Skeletal muscle cell (primary cell): ENCODE measurements around the gene CSNK1G1.
"Not testable (repeated sequence)": the region's sequence is repeated elsewhere in the genome, so short reads cannot be mapped to it uniquely, and the experiment has no call there.

Experiments used
- DNase-seq: peaks from one replicate; pipeline ENCODE4 v3.0.0-alpha.2; 2010; ENCODE audit warnings: low read depth
- H3K4me3 ChIP-seq: 2 replicates; pipeline ENCODE4 v1.5.1; 2011; ENCODE audit warnings: low read depth, mild to moderate bottlenecking, control low read depth, low read length, moderate library complexity

CSNK1G1 gene

GRCh38 chr15:64249883-64250575 lies 105.9 kb downstream of the CSNK1G1 start:
- H3K4me3 ChIP-seq = no peak overlapping the region
- DNase-seq = no peak

DNA sequence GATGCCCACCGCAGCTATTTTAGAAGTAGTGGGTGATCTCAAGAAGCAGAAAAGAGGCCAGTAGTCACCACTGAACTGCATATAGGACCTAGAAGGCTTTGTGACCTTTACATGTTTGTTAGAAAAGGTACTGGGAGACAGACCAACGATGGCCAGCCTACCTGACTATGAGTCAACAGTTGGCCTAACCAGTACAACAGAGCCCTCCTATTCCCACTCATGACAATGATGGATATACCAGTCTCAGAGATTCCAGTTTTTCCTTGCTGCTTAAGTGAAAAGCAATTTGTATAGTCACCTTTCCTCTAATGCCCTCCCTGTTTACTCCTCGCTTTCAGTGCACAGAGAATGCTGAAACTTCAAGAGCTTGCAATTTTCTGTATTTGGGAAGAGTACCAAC lies 106.6 kb downstream of the CSNK1G1 start:
- no peak overlapping the region for H3K4me3 ChIP-seq
- DNase-seq = no peak

GRCh38 chr15:64247906-64248541 lies 107.9 kb downstream of the CSNK1G1 start:
- peak; percentile 60 for DNase-seq
- H3K4me3 ChIP-seq = no peak overlapping the region

DNA sequence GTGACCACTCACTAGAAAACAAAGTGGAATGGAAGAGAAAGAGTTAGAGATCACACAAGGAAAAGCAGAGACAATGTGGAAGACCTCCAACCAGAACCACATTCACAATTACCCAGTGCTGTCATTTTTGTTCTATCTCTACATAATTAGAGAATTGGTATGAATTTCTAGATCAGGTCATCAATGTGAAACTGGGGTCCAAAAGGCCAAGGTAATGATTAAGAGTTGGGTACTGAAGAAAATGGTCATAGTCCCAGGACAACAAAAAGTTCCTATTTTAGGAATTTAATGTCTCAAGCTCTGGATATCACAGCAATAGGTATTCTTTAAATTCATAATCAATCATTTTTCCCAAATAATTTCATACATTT lies 108.5 kb downstream of the CSNK1G1 start:
- no peak overlapping the region for H3K4me3 ChIP-seq

DNA sequence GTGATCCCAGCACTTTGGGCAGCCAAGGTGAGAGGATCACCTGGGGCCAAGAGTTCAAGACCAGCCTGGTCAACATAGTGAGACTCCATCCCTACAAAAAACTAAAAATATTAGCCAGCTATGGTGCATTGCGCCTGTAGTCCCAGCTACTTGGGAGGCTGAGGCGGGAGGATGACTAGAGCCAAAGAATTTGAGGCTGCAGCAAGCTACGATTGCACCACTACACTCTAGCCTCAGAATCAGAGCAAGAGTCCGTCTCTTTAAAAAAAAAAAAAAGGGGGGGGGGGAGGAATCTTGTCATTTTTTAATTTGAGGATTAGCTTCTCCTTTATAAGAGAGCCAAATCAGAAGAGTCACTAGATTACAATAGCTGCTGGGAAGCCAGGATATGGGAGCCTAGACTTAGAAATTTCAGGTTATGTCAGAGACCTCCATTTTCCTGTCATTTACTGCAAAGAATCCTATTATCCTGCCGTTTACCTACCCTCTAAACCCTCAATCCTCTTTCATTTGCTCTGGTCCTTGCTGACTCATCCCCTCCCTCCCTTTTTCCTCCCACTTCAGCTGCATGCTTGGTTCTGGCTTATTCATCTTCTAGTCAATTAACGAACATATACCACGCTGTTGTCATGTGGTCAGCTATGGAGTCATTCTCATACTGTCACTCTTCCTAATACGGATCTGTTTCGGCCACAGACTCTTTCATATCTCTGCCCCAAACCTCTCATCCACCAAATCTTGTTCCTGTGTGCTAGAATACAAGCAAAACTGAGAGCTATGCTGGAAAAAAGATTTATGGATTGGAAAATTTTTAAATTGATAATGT lies 109.4 kb downstream of the CSNK1G1 start:
- no peak overlapping the region for H3K4me3 ChIP-seq

More for the DNA sequence above, 108.5 kb downstream of the CSNK1G1 start:
- DNase-seq = no peak

GRCh38 chr15:64245405-64245804 lies 110.6 kb downstream of the CSNK1G1 start:
- DNase-seq = no peak
- no peak overlapping the region for H3K4me3 ChIP-seq

More for the DNA sequence above, 109.4 kb downstream of the CSNK1G1 start:
- DNase-seq = peak; percentile 72

GRCh38 chr15:64237677-64238076 lies 118.3 kb downstream of the CSNK1G1 start:
- H3K4me3 ChIP-seq = no peak overlapping the region
- DNase-seq = no peak

DNA sequence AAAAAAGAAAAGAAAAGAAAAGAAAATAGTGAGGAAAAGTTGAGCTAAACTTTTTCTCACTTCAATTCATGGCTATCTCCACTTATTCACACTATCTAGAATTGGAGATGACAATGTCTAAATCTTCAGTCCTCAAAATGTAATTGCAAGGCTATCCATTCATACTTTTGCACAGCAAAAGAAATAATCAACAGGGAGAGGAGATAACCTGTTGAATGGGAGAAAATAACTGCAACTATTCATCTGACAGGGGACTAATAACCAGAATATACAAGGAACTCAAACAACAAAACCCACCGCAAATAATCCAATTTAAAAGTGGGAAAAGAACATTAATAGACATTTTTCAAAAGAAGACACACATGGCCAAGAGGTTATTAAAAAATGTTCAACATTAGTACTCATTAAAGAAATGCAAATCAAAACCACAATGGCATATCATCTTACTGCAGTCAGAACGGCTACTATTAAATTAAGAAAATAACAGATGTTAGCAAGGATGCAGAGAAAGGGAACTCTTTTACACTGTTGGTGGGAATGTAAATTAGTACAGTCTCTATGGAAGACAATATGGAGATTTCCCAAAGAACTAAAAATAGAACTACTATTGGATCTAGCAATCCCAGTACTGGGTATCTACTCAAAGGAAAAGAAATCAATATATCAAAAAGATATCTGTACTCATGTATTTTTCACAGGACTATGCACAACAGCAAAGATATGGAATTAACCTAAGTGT lies 119.6 kb downstream of the CSNK1G1 start:
- DNase-seq = no peak
- no peak overlapping the region for H3K4me3 ChIP-seq

- no peak for DNase-seq
- no peak overlapping the region for H3K4me3 ChIP-seq
These were observed 120.4 kb downstream of the CSNK1G1 start for GRCh38 chr15:64235552-64235951.

GRCh38 chr15:64233299-64233698 lies 122.7 kb downstream of the CSNK1G1 start:
- no peak overlapping the region for H3K4me3 ChIP-seq
- DNase-seq = no peak

GRCh38 chr15:64232400-64232799 lies 123.6 kb downstream of the CSNK1G1 start:
- DNase-seq = peak; percentile 22
- no peak overlapping the region for H3K4me3 ChIP-seq

DNA sequence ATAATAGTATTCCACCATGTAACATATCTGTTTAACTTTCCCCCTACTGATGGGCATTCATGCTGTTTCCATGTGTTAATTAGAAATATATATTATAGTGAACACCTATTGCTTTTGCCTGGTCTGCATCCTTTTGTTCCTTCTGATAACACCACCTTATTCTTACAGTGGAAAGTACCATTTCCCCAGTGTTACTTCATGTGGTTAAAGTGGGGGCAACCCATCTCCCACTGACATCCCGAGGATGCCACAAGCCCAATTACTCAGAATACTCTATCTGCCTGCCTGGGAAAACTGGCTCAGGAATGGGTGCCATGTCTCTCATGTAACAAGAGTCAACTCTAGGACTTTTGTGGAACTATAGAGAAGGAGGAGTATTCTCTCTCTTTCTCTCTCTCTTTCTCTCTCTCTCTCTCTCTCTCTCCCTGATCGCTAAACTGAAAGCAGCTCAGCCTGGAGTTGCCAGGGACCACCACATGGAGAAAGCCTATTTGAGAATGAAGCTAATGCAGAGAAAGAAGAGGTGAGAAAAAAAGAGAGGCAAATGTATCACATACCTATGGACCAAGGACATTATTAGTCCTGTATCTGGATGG lies 126.7 kb downstream of the CSNK1G1 start:
- DNase-seq = no peak

DNA sequence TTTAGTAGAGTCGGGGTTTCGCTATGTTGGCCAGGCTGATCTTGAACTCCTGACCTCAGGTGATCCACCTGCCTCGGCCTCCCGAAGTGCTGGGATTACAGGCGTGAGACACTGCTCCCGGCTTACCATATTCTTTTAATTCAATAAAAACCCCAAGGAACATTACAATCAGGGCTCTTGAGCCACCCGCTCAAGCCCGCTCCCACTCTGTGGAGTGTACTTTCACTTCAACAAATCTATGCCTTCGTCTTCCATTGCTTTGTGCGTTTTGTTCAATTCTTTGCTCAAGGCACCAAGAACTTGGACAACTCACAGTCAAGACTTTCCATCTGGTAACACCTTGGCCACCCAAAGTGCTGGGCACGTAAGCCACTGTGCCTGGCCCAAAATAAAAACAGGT lies 130.2 kb downstream of the CSNK1G1 start:
- H3K4me3 ChIP-seq = no peak overlapping the region
- DNase-seq = no peak

More for the DNA sequence above, 126.7 kb downstream of the CSNK1G1 start:
- H3K4me3 ChIP-seq = no peak overlapping the region

DNA sequence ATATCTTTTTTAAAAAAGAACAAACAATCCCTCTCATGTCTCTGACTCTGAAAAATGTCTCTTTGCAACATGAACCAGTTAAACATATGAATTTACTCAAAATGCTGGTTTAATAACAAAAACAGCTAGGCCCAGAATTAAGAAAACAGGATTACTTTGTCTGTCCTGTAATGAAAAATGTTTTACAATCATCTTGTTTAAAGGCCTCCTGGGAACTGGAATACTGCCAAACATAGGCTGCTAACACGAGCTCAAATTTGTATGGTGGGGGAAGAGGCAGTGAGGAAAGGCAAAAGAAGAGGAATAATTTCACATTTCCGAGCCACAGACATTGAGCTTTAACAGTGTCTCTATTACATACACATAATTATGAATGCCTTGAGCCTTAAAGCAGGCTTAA lies 131.5 kb downstream of the CSNK1G1 start:
- no peak overlapping the region for H3K4me3 ChIP-seq
- DNase-seq = peak; percentile 75

GRCh38 chr15:64223882-64224281 lies 132.1 kb downstream of the CSNK1G1 start:
- H3K4me3 ChIP-seq = no peak overlapping the region
- DNase-seq = no peak

GRCh38 chr15:64222573-64223366 lies 133.2 kb downstream of the CSNK1G1 start:
- no peak for DNase-seq
- no peak overlapping the region for H3K4me3 ChIP-seq

- DNase-seq, H3K4me3 ChIP-seq: not testable (repeated sequence)
These were observed 134.1 kb downstream of the CSNK1G1 start for GRCh38 chr15:64221911-64222310.

GRCh38 chr15:64217429-64217750 lies 138.6 kb downstream of the CSNK1G1 start:
- H3K4me3 ChIP-seq, DNase-seq: not testable (repeated sequence)
